Fibroblast of the aortic adventitia (primary cell): ENCODE results near the gene IL3. TPM values are rescaled to one million over a fixed set of nuclear protein-coding genes. Genes with fewer than 3 reads are reported as not detected.
A peak's percentile ranks its signal among the peaks of the same experiment; 100 is the strongest.

Experiments
- DNase-seq: peaks from one replicate; pipeline ENCODE4 v3.0.0-alpha.2; 2010; ENCODE audit warnings: low read depth
- H3K4me3 ChIP-seq: 2 replicates; pipeline ENCODE4 v1.5.1; 2011; ENCODE audit warnings: low read depth, mild to moderate bottlenecking, control low read depth, low read length, moderate library complexity
- total RNA-seq: library from RNA; depleted of rRNA; stranded (reverse); fragments of >200 nt; gene quantifications from 2 replicates; pipeline ENCODE4 v1.2.3, GENCODE V29; 2012; ENCODE audit warnings: low replicate concordance
- TF ChIP-seq, protein P1 (sequence below): IDR thresholded peaks from 2 replicates; pipeline ENCODE4 v1.5.1; 2011; ENCODE audit warnings: mild to moderate bottlenecking, low read length, control low read depth, inconsistent platforms; ENCODE audit not compliant: insufficient read depth

IL3 gene
- total RNA-seq, 1 donor: not detected

GRCh38 chr5:132063090-132063911 lies 2.8 kb downstream of the IL3 start:
- peak; percentile 81 for DNase-seq
- H3K4me3 ChIP-seq: no peak overlapping the region
- TF ChIP-seq, protein P1, sequence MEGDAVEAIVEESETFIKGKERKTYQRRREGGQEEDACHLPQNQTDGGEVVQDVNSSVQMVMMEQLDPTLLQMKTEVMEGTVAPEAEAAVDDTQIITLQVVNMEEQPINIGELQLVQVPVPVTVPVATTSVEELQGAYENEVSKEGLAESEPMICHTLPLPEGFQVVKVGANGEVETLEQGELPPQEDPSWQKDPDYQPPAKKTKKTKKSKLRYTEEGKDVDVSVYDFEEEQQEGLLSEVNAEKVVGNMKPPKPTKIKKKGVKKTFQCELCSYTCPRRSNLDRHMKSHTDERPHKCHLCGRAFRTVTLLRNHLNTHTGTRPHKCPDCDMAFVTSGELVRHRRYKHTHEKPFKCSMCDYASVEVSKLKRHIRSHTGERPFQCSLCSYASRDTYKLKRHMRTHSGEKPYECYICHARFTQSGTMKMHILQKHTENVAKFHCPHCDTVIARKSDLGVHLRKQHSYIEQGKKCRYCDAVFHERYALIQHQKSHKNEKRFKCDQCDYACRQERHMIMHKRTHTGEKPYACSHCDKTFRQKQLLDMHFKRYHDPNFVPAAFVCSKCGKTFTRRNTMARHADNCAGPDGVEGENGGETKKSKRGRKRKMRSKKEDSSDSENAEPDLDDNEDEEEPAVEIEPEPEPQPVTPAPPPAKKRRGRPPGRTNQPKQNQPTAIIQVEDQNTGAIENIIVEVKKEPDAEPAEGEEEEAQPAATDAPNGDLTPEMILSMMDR: peak; percentile 98

DNA sequence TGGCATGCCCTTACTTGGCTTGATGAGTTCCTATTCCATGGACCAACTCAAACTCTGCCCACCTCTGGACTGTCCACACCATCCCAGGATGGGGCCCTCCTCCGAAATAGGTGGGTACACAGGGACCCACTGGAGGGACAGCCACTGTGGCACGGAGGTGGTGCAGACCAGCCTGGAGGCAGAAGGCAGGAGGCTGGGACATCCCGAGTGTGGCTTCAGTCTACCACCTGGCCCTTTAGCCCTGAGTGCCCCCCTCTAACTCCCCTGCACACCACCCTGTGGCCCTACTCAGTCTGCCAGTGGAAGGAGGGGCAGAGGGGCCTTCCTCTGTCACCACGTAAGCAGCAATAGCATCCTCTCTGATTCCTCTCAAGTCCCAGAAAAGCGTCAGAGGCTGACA lies 3.7 kb downstream of the IL3 start:
- TF ChIP-seq, protein P1: no peak
- no peak overlapping the region for H3K4me3 ChIP-seq
- DNase-seq: no peak

DNA sequence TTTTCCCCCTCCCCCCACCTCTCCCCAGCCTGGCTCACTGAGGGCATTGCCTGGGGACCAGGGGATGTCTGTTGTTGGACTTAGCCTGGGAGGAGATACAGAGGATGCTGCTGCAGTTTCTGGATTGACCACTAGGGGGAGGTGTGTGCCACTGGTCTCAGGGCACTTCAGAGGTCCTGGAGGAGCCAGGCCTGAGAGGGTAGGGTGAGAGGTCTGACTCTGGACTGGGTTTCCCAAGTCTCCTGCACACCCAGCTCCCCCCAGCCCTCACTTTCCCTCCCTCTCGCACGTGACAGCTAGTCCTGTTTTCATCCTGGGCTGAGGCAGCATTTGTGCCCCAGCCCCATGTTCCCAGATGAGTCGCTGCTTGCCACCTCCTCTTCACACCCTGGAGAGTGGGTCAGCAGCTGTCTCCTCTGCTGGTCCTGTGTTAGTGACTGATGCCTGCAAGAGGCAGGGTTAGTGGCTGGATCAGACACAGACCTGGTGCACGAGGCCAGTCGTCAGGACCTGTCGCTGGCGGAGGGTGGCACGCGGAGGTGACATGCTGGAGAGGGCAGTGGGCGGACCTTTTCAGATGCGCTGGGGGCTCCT lies 4.4 kb downstream of the IL3 start:
- TF ChIP-seq, protein P1: peak; percentile 98

DNA sequence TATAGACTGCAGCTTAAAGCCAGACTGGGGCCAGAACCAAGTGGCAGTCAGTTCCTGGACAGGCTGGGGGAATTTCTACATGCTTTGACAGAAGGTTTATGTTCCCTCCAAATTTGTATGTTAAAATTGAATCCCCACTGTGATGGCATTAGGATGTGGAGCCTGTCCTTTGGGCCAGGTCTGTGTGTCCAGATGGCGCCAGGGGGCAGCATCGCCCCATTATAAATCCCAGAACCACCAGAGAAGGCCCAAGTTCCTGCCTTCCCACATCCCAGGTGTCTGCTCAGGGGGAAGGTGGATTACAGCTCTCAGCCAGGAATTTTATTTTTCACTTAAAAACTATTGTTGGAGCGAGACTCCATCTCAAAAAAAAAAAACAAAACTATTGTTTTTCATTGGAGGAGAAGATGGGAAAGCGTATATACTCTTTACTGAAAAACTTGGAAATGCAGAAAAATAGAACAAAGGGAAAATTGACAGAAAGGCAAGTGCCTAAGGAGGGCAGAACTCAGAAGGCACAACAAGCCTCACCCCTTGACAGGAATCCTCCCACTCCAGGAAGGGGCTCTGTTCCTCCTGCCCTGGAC lies 5.0 kb downstream of the IL3 start:
- TF ChIP-seq, protein P1: peak; percentile 70
- no peak overlapping the region for H3K4me3 ChIP-seq
- peak; percentile 73 for DNase-seq

More for the DNA sequence above, 4.4 kb downstream of the IL3 start:
- peak; percentile 78 for DNase-seq
- H3K4me3 ChIP-seq: no peak overlapping the region

- no peak for DNase-seq
- H3K4me3 ChIP-seq: no peak overlapping the region
- TF ChIP-seq, protein P1: no peak
Measured at GRCh38 chr5:132065951-132066701, 5.7 kb downstream of the IL3 start.

- no peak overlapping the region for H3K4me3 ChIP-seq
- DNase-seq: no peak
- TF ChIP-seq, protein P1: no peak
Measured at GRCh38 chr5:132066871-132067270, 6.4 kb downstream of the IL3 start.
